HUES64 (cell line): Measurements from ENCODE around the gene HEPHL1. TPM values are rescaled to one million over a fixed set of nuclear protein-coding genes. Genes with fewer than 3 reads are reported as not detected.
"Not testable (repeated sequence)": the region's sequence is repeated elsewhere in the genome, so short reads cannot be mapped to it uniquely, and the experiment has no call there.

Experiments
- H3K27ac ChIP-seq: 2 replicates; pipeline ENCODE4 v1.7.0; 2013; ENCODE audit warnings: low read depth, low read length, inconsistent platforms
- H3K27me3 ChIP-seq: 2 replicates; pipeline ENCODE4 v1.6.1; 2013; ENCODE audit warnings: mild to moderate bottlenecking, low read length; ENCODE audit not compliant: insufficient read depth
- H3K36me3 ChIP-seq: 2 replicates; pipeline ENCODE4 v1.6.1; 2013; ENCODE audit warnings: mild to moderate bottlenecking, low read length; ENCODE audit not compliant: insufficient read depth
- H3K4me1 ChIP-seq: 2 replicates; pipeline ENCODE4 v1.6.1; 2013; ENCODE audit warnings: mild to moderate bottlenecking, low read length, moderate library complexity; ENCODE audit not compliant: insufficient read depth
- H3K4me3 ChIP-seq: 2 replicates; pipeline ENCODE4 v1.5.1; 2013; ENCODE audit warnings: mild to moderate bottlenecking, low read length, moderate library complexity
- H3K9ac ChIP-seq: 2 replicates; pipeline ENCODE4 v1.6.1; 2013; ENCODE audit warnings: mild to moderate bottlenecking, low read depth, low read length
- H3K9me3 ChIP-seq: 2 replicates; pipeline ENCODE4 v1.6.1; 2013; ENCODE audit warnings: low read depth, low read length; ENCODE audit not compliant: insufficient read depth
- WGBS: fragments of 150-250, 120-280 bp; methylation state at CpG from one replicate; pipeline ENCODE4 v1.1.7; 2013; ENCODE audit warnings: missing lambda C conversion rate; 5-methylcytosine and 5-hydroxymethylcytosine counted together
- polyA plus RNA-seq, 2 experiments: library from polyadenylated mRNA; stranded (reverse); fragments of 50-300 nt; gene quantifications; one replicate each; pipeline ENCODE4 v1.2.3, GENCODE V29; 2013

The HEPHL1 gene
- 0.10 TPM for polyA plus RNA-seq (2013, experiment 1 of 2)
- 0.13 TPM for polyA plus RNA-seq (2013, experiment 2 of 2)

GRCh38 chr11:94020777-94021481 lies at the start of gene HEPHL1:
Gene HEPHL1 (plus strand): TSS chr11:94021354. CDS start chr11:94021369, 15 bp downstream.
- H3K9ac ChIP-seq = no peak within 1 kb of the TSS
- no peaks in the 10 kb centered on the region for H3K4me1 ChIP-seq
- H3K9me3 ChIP-seq = no peaks in the 10 kb centered on the region
- WGBS = 91% methylated on average over 11 of the region's 11 CpGs
- no peak within 1 kb of the TSS for H3K27ac ChIP-seq
- no peaks in the 10 kb centered on the region for H3K36me3 ChIP-seq
- H3K4me3 ChIP-seq = no peak within 1 kb of the TSS
- H3K27me3 ChIP-seq = no peaks in the 10 kb centered on the region

- peaks cover 19% of the 10 kb centered on the region for H3K9me3 ChIP-seq
Measured at GRCh38 chr11:93972790-93973189, 48.4 kb upstream of the HEPHL1 start.

GRCh38 chr11:93973322-93974051 lies 47.7 kb upstream of the HEPHL1 start:
- WGBS = 87% methylated on average over 7 of the region's 7 CpGs

More at GRCh38 chr11:93972790-93973189, 48.4 kb upstream of the HEPHL1 start:
- H3K36me3 ChIP-seq = no peaks in the 10 kb centered on the region
- H3K27ac ChIP-seq = no peak overlapping the region
- H3K4me3 ChIP-seq = no peak overlapping the region
- no peaks in the 10 kb centered on the region for H3K27me3 ChIP-seq
- H3K9ac ChIP-seq = no peak overlapping the region
- H3K4me1 ChIP-seq = no peaks in the 10 kb centered on the region
- 42% methylated on average over 2 of the region's 2 CpGs for WGBS

GRCh38 chr11:93974759-93975158 lies 46.4 kb upstream of the HEPHL1 start:
- Histone ChIP-seq H3K27ac (no peak overlapping the region), H3K36me3 (no peaks in the 10 kb centered on the region), H3K9ac (no peak overlapping the region), H3K4me3 (no peak overlapping the region), H3K9me3 (peaks cover 19% of the 10 kb centered on the region), H3K4me1 (no peaks in the 10 kb centered on the region), H3K27me3 (no peaks in the 10 kb centered on the region)

More at GRCh38 chr11:93973322-93974051, 47.7 kb upstream of the HEPHL1 start:
- H3K4me3 ChIP-seq, H3K27ac ChIP-seq, H3K9ac ChIP-seq, H3K36me3 ChIP-seq, H3K27me3 ChIP-seq, H3K4me1 ChIP-seq: not testable (repeated sequence)
- peaks cover 19% of the 10 kb centered on the region for H3K9me3 ChIP-seq

GRCh38 chr11:93976577-93977254 lies 44.4 kb upstream of the HEPHL1 start:
- H3K9ac ChIP-seq, H3K27ac ChIP-seq, H3K36me3 ChIP-seq, H3K4me1 ChIP-seq, H3K27me3 ChIP-seq, H3K4me3 ChIP-seq: not testable (repeated sequence)
- peaks cover 19% of the 10 kb centered on the region for H3K9me3 ChIP-seq
- 92% methylated on average over 2 of the region's 3 CpGs for WGBS

- 63% methylated on average over 3 of the region's 3 CpGs for WGBS
- Histone ChIP-seq H3K27ac (no peak overlapping the region), H3K4me1 (peaks cover 8% of the 10 kb centered on the region; the same call in 1 of the 2 replicates), H3K4me3 (no peak overlapping the region), H3K36me3 (no peaks in the 10 kb centered on the region), H3K9me3 (no peaks in the 10 kb centered on the region), H3K27me3 (no peaks in the 10 kb centered on the region), H3K9ac (no peak overlapping the region)
Measured at GRCh38 chr11:93983542-93984195, 37.5 kb upstream of the HEPHL1 start.

- no peak overlapping the region for H3K4me3 ChIP-seq
- H3K27ac ChIP-seq = no peak overlapping the region
- WGBS = 100% methylated on average over 1 of the region's 1 CpG
- no peaks in the 10 kb centered on the region for H3K9me3 ChIP-seq
- no peak overlapping the region for H3K9ac ChIP-seq
- no peaks in the 10 kb centered on the region for H3K36me3 ChIP-seq
- H3K27me3 ChIP-seq = no peaks in the 10 kb centered on the region
- peaks cover 8% of the 10 kb centered on the region; the same call in 1 of the 2 replicates for H3K4me1 ChIP-seq
Measured at GRCh38 chr11:93984196-93984567, 37.0 kb upstream of the HEPHL1 start.

GRCh38 chr11:93984936-93985335 lies 36.2 kb upstream of the HEPHL1 start:
- Histone ChIP-seq H3K9ac (no peak overlapping the region), H3K4me1 (peaks cover 8% of the 10 kb centered on the region; the same call in 1 of the 2 replicates), H3K27me3 (no peaks in the 10 kb centered on the region), H3K36me3 (no peaks in the 10 kb centered on the region), H3K9me3 (no peaks in the 10 kb centered on the region), H3K4me3 (no peak overlapping the region), H3K27ac (no peak overlapping the region)
- WGBS = 68% methylated on average over 2 of the region's 2 CpGs

- WGBS = 66% methylated on average over 3 of the region's 3 CpGs
- no peaks in the 10 kb centered on the region for H3K27me3 ChIP-seq
- peaks cover 8% of the 10 kb centered on the region; the same call in 1 of the 2 replicates for H3K4me1 ChIP-seq
- no peak overlapping the region for H3K4me3 ChIP-seq
- H3K9me3 ChIP-seq = no peaks in the 10 kb centered on the region
- H3K36me3 ChIP-seq = no peaks in the 10 kb centered on the region
- no peak overlapping the region for H3K9ac ChIP-seq
- H3K27ac ChIP-seq = no peak overlapping the region
Measured at GRCh38 chr11:93986716-93987115, 34.4 kb upstream of the HEPHL1 start.

GRCh38 chr11:93988455-93988854 lies 32.7 kb upstream of the HEPHL1 start:
- no peaks in the 10 kb centered on the region for H3K36me3 ChIP-seq

More at GRCh38 chr11:93988455-93988854, 32.7 kb upstream of the HEPHL1 start:
- Histone ChIP-seq H3K9ac (no peak overlapping the region), H3K27me3 (no peaks in the 10 kb centered on the region), H3K9me3 (peaks cover 3% of the 10 kb centered on the region), H3K4me1 (peaks cover 8% of the 10 kb centered on the region; the same call in 1 of the 2 replicates), H3K4me3 (no peak overlapping the region), H3K27ac (no peak overlapping the region)
- 86% methylated on average over 1 of the region's 1 CpG for WGBS
